Measurements from ENCODE around the gene ZSWIM7. TPM values are rescaled to one million over a fixed set of nuclear protein-coding genes. Genes with fewer than 3 reads are reported as not detected.
A peak's percentile ranks its signal among the peaks of the same experiment; 100 is the strongest.

Gene ZSWIM7
- total RNA-seq, 2 donors from 2014 or later: 10.9 to 14.8 TPM

- H3K4me1 Mint-ChIP-seq: peaks cover 38% of the 10 kb centered on the region
- no peaks in the 10 kb centered on the region for H3K9me3 Mint-ChIP-seq
- no peak overlapping the region for H3K27ac Mint-ChIP-seq
- peaks cover 28% of the 10 kb centered on the region for H3K27me3 Mint-ChIP-seq
- H3K4me3 Mint-ChIP-seq: peak overlapping the region; percentile 1
- ATAC-seq (replicated peaks): peak; percentile 70
- H3K36me3 Mint-ChIP-seq (ENCODE audit: low read depth): no peaks in the 10 kb centered on the region
Measured at GRCh38 chr17:15957206-15957605, 42.3 kb downstream of the ZSWIM7 start.

GRCh38 chr17:15955793-15956541 is 43.5 kb downstream of the ZSWIM7 start:
- Mint-ChIP-seq H3K36me3 (ENCODE audit: low read depth) (no peaks in the 10 kb centered on the region), H3K4me1 (peaks cover 38% of the 10 kb centered on the region), H3K4me3 (no peak overlapping the region), H3K27ac (no peak overlapping the region), H3K27me3 (peaks cover 23% of the 10 kb centered on the region), H3K9me3 (no peaks in the 10 kb centered on the region)
- no peak for ATAC-seq (replicated peaks)

DNA sequence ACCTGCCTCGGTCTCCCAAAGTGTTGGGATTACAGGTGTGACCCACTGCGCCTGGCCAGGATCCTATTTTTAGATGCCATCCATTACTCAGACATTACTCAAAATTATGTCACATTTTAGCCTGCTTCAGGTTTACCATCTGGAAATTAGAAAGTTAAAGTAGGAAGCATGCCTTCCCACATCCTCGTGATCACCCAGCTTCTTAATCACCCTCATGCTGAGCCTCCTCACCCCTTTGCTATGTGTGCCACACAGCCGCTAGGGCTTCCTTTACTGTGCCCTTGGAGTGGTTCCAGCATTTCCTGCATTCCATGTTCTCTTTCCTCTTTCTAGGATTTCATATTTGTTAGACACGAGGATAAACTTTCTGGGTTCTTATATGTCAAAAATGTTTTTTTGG is 45.3 kb downstream of the ZSWIM7 start:
- H3K4me3 Mint-ChIP-seq: no peak overlapping the region
- no peaks in the 10 kb centered on the region for H3K36me3 Mint-ChIP-seq (ENCODE audit: low read depth)
- H3K27ac Mint-ChIP-seq: no peak overlapping the region
- H3K27me3 Mint-ChIP-seq: peaks cover 23% of the 10 kb centered on the region
- peaks cover 37% of the 10 kb centered on the region for H3K4me1 Mint-ChIP-seq
- ATAC-seq (replicated peaks): no peak
- no peaks in the 10 kb centered on the region for H3K9me3 Mint-ChIP-seq

DNA sequence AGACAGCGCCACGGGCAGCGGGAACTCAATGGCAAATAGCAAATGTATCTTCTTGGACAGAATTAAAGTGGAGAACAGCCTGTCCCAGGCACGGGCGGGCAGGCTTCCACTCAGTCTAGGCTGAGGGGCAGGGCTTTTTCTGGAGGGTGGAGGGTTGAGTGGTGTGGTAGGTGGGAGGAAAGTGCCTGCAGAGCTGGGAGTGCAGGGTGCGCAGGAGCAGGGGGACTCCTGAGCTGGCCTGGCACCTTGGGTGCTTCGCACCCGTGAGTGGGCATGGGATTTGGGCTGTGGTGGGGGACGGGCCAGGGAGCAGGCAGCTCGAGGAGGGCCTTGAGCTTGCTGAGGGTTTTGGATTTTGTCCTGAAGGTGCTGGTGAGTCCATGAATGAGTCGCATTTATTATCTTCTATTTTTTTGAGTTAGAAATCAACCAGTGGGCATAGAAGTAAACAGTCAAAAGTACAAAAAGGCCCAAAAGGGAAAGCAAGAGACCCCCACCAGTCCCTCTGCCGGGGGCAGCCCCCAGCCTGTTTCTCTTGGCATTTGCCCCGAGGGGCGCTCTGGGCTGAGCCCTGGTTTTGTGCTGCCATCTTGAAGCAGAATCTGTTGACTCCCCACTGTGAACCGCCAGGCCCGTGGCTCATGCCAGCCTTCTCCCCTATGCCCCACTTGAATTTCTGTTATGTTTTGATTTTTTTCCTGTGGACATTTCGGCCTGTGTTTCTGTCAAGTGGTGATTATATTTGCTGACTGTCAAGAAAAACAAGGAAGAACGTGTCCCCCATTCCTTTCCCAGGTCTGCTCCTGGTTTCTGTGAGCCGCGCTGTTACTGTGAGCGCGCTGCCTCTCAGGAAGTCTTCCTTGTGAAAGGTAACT is 46.4 kb downstream of the ZSWIM7 start:
- no peak for ATAC-seq (replicated peaks)
- H3K27me3 Mint-ChIP-seq: peaks cover 16% of the 10 kb centered on the region
- H3K9me3 Mint-ChIP-seq: no peaks in the 10 kb centered on the region
- no peak overlapping the region for H3K4me3 Mint-ChIP-seq
- peaks cover 26% of the 10 kb centered on the region for H3K4me1 Mint-ChIP-seq
- no peaks in the 10 kb centered on the region for H3K36me3 Mint-ChIP-seq (ENCODE audit: low read depth)
- no peak overlapping the region for H3K27ac Mint-ChIP-seq

DNA sequence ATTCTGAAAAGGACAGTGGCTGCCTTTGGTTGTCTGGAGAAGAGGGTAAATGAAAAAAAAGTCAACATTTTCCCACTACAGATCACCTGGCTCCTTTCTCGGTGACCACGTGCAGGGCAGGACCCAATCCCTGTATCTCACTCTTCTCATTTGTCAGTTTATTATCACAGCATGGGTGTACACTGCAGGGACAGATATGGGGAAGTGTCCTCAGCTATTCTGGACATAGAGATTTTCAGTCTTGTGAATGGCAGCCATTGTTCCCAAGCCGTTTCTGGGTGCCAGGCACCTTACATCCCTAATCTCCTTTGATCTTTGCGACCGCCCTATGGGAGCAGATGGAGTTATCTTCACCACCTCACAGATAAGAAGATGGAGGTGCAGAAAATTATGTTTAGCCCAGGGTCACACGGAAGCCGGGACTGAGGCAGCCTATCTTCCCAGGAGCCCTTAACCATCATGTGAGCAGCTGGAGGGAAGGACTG is 47.4 kb downstream of the ZSWIM7 start:
- H3K36me3 Mint-ChIP-seq (ENCODE audit: low read depth): no peaks in the 10 kb centered on the region
- peaks cover 17% of the 10 kb centered on the region for H3K4me1 Mint-ChIP-seq
- H3K27me3 Mint-ChIP-seq: peaks cover 18% of the 10 kb centered on the region
- H3K27ac Mint-ChIP-seq: no peak overlapping the region
- ATAC-seq (replicated peaks): no peak
- no peak overlapping the region for H3K4me3 Mint-ChIP-seq
- no peaks in the 10 kb centered on the region for H3K9me3 Mint-ChIP-seq

DNA sequence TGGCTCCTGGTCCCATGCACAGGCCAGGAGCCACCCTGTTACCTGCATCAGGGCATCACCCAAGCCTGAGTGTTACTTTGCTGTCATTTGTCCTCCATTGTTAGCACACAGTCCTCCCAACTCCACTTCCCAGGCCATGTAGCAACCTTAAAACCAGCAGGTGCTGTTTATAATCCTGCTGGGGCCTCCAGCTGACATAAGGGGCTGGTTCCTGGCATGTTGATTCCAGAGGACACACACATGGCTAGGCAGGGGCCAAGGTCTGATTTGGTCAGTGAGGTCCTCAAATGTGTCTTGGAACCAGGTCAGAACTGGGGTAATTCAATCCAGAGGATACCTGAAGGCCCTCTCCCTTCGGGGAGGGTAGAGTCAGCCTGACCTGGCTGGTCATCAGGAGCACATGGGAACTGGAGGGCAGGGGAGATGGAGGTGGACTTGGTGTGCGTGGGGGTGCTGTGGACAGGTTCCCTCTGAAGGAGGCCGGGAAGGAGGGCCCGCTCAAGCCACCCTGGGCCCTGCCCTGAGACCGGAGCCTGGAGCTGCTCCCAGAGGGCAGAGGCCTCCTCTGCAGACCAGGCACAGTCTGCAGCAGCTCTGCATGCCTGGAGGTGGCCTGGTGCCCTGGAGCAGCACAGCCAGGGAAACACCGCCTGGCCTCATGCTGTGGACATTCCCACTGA is 48.0 kb downstream of the ZSWIM7 start:
- no peak for ATAC-seq (replicated peaks)
- H3K4me1 Mint-ChIP-seq: peaks cover 12% of the 10 kb centered on the region
- peaks cover 21% of the 10 kb centered on the region for H3K27me3 Mint-ChIP-seq
- H3K36me3 Mint-ChIP-seq (ENCODE audit: low read depth): no peaks in the 10 kb centered on the region
- H3K27ac Mint-ChIP-seq: no peak overlapping the region
- no peaks in the 10 kb centered on the region for H3K9me3 Mint-ChIP-seq
- no peak overlapping the region for H3K4me3 Mint-ChIP-seq

- no peak overlapping the region for H3K4me3 Mint-ChIP-seq
- peaks cover 26% of the 10 kb centered on the region for H3K27me3 Mint-ChIP-seq
Measured at GRCh38 chr17:15947976-15948752, 51.3 kb downstream of the ZSWIM7 start.

DNA sequence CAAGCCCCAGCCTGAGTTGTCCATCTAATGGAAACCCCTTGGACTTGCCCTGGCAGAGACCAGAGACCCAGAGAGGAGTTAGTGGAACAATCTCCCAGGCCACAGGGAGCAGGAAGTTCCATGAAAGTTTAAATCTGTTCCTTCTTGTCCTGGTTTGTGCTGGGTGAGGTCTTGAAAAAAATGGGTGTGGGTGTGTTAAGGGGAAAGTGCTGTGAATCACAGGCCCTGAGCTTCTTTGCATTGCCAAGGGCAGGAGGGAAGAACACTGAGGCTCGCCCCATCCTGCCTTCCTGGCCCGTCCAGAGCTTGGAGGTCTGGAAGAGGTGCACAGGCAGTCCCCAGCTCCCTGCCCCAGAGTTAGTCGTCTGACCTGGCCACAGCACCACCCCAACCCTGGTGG is 52.2 kb downstream of the ZSWIM7 start:
- Mint-ChIP-seq H3K27me3 (peaks cover 29% of the 10 kb centered on the region), H3K27ac (no peak overlapping the region), H3K36me3 (ENCODE audit: low read depth) (peaks cover 5% of the 10 kb centered on the region), H3K4me3 (no peak overlapping the region), H3K4me1 (peaks cover 6% of the 10 kb centered on the region), H3K9me3 (no peaks in the 10 kb centered on the region)
- ATAC-seq (replicated peaks): no peak

More at GRCh38 chr17:15947976-15948752, 51.3 kb downstream of the ZSWIM7 start:
- no peaks in the 10 kb centered on the region for H3K9me3 Mint-ChIP-seq
- H3K36me3 Mint-ChIP-seq (ENCODE audit: low read depth): peaks cover 5% of the 10 kb centered on the region
- peaks cover 6% of the 10 kb centered on the region for H3K4me1 Mint-ChIP-seq
- no peak for ATAC-seq (replicated peaks)
- H3K27ac Mint-ChIP-seq: no peak overlapping the region

DNA sequence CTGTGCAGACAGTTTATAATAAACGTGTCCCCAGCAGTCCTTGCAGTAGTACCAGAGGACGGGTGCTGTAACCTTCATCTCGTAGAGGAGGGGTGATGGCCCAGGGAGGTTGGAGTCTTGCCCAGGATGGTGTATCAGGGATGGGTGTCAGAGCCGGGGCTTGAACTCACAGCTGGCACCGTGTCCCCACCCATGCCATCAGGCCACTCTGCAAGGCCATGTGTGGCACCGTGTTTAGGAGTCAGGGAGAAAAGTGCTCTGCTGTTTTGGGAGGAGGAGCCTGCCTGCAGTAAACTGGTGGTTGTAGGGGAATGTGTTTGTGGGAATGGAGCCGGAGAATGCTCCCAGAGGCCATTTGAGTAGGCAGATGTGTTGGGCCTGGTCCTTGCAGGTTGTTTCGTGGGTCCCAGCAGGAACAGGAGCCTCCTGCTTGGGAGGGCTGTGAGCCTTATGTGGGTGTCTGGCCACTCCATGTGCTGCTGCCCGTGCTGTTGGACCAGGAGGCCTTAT is 52.8 kb downstream of the ZSWIM7 start:
- peaks cover 29% of the 10 kb centered on the region for H3K27me3 Mint-ChIP-seq

GRCh38 chr17:15945527-15946191 is 53.8 kb downstream of the ZSWIM7 start:
- peaks cover 5% of the 10 kb centered on the region for H3K36me3 Mint-ChIP-seq (ENCODE audit: low read depth)
- peak; percentile 17 for ATAC-seq (replicated peaks)
- peaks cover 32% of the 10 kb centered on the region for H3K27me3 Mint-ChIP-seq
- no peaks in the 10 kb centered on the region for H3K9me3 Mint-ChIP-seq
- H3K4me1 Mint-ChIP-seq: peaks cover 6% of the 10 kb centered on the region
- no peak overlapping the region for H3K27ac Mint-ChIP-seq
- H3K4me3 Mint-ChIP-seq: peak overlapping the region; percentile 66

More for the DNA sequence above, 52.8 kb downstream of the ZSWIM7 start:
- H3K4me1 Mint-ChIP-seq: peaks cover 6% of the 10 kb centered on the region
- H3K36me3 Mint-ChIP-seq (ENCODE audit: low read depth): peaks cover 5% of the 10 kb centered on the region
- H3K27ac Mint-ChIP-seq: no peak overlapping the region
- H3K9me3 Mint-ChIP-seq: no peaks in the 10 kb centered on the region
- H3K4me3 Mint-ChIP-seq: peak overlapping the region; percentile 66
- no peak for ATAC-seq (replicated peaks)

DNA sequence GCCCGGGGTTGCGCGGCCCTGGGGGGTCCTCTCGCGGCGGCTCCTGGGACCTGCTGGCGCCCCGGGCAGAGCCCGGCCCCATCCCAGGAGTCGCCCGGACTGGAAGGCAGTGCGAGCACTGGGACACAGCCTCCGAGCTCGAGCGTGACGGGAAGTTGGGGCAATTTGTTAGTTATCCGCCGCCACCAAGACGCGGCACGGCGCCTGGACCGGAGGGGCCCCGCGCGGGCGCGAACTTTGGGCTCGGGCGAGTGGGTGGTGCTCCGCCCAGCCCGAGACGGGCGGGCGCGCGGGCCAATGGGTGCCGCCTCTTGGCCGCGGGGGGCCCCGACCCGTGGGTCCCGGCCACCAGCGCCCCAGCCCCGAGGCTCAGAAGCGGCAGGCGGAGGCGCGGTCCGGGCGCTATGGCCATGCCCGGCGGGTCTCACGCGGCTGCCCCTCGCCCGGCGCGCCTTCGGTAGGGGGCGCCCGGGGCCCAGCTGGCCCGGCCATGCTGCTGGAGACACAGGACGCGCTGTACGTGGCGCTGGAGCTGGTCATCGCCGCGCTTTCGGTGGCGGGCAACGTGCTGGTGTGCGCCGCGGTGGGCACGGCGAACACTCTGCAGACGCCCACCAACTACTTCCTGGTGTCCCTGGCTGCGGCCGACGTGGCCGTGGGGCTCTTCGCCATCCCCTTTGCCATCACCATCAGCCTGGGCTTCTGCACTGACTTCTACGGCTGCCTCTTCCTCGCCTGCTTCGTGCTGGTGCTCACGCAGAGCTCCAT is 54.6 kb downstream of the ZSWIM7 start, which contains the start of gene ADORA2B:
Gene ADORA2B (plus strand): TSS at position 372 of the 768 bp plus-strand sequence. CDS start 119 bp downstream, at position 491.
- Mint-ChIP-seq H3K27me3 (peaks cover 33% of the 10 kb centered on the region), H3K4me3 (peak within 1 kb of the TSS; percentile 74), H3K27ac (no peak within 1 kb of the TSS), H3K9me3 (no peaks in the 10 kb centered on the region), H3K4me1 (peaks cover 6% of the 10 kb centered on the region), H3K36me3 (ENCODE audit: low read depth) (peaks cover 5% of the 10 kb centered on the region)
- peak; percentile 83 for ATAC-seq (replicated peaks)

GRCh38 chr17:15943971-15944758 is 55.3 kb downstream of the ZSWIM7 start:
- Mint-ChIP-seq H3K9me3 (no peaks in the 10 kb centered on the region), H3K27me3 (peaks cover 33% of the 10 kb centered on the region), H3K4me1 (peaks cover 6% of the 10 kb centered on the region), H3K4me3 (peak overlapping the region; percentile 74), H3K36me3 (ENCODE audit: low read depth) (peaks cover 5% of the 10 kb centered on the region), H3K27ac (no peak overlapping the region)
- no peak for ATAC-seq (replicated peaks)

Data from activated T-helper 17 cell treated with anti-CD3 and anti-CD28 coated beads, Interleukin-2, amount 50 U/mL, for 72 hours (primary cell).